SK-N-SH (cell line): Measurements from ENCODE around the gene EIF1B. TPM values are rescaled to one million over a fixed set of nuclear protein-coding genes. Genes with fewer than 3 reads are reported as not detected.

Source experiments
- CTCF ChIA-PET: fragments of 300-600, 350-600 bp; formaldehyde crosslinking; extraction: SDS; loops from one replicate; lab custom pipeline; 2021; lab: Yijun Ruan, JAX
- POLR2A ChIA-PET: fragments of 350-600 bp; sonication (Branson Sonifier 250); formaldehyde crosslinking; extraction: SDS; loops from one replicate; lab custom pipeline; 2020; ENCODE audit warnings: antibody characterized with exemption, inconsistent platforms; lab: Yijun Ruan, JAX
- DNase-seq: peaks from one replicate; pipeline ENCODE4 v3.0.0; 2012
- H2AFZ ChIP-seq: fragments of 200-600 bp; sonication (generic); 2 replicates; pipeline ENCODE4 v1.8.1; 2016; ENCODE audit warnings: antibody characterized with exemption, mild to moderate bottlenecking, low read depth
- H3F3A ChIP-seq: fragments of 200-600 bp; sonication (generic); replicated peaks from 2 replicates; pipeline ENCODE3; 2016; ENCODE audit warnings: antibody characterized with exemption, mild to moderate bottlenecking; ENCODE audit not compliant: insufficient read depth
- H3K27ac ChIP-seq, 2 experiments: fragments of 200-500 bp in 1 of 2; fragments of 200-600 bp in 1 of 2; sonication (Bioruptor generic) in 1 of 2; sonication (generic), shearing (Covaris generic) in 1 of 2; 2 replicates each; pipeline versions ENCODE4 v1.5.1 to v1.6.1; 2014 to 2016; ENCODE audit warnings: low read depth in 2 of 2, inconsistent platforms in 1 of 2, low read length in 1 of 2, mild to moderate bottlenecking in 1 of 2, mixed read lengths in 1 of 2
- H3K27me3 ChIP-seq: fragments of 200-600 bp; sonication (generic), shearing (Covaris generic); 2 replicates; pipeline ENCODE4 v1.6.1; 2016; ENCODE audit warnings: mixed run types; ENCODE audit not compliant: insufficient read depth
- H3K36me3 ChIP-seq, 2 experiments: fragments of 200-500 bp in 1 of 2; fragments of 200-600 bp in 1 of 2; sonication (Bioruptor generic) in 1 of 2; sonication (generic) in 1 of 2; replicated peaks in 1 of 2; 2 replicates each; pipeline versions ENCODE3 to v1.5.1; 2014 to 2016; ENCODE audit warnings: low read length in 1 of 2, mild to moderate bottlenecking in 1 of 2; ENCODE audit not compliant: insufficient read depth in 2 of 2, control insufficient read depth in 1 of 2
- H3K4me1 ChIP-seq, 2 experiments: fragments of 200-500 bp in 1 of 2; fragments of 200-600 bp in 1 of 2; sonication (Bioruptor generic) in 1 of 2; sonication (generic), shearing (Covaris generic) in 1 of 2; 2 replicates each; pipeline versions ENCODE4 v1.5.1 to v1.6.1; 2014 to 2016; ENCODE audit warnings: low read depth in 1 of 2, low read length in 1 of 2, mixed run types in 1 of 2; ENCODE audit not compliant: insufficient read depth in 2 of 2, control insufficient read depth in 1 of 2
- H3K4me2 ChIP-seq: fragments of 200-600 bp; sonication (generic), shearing (Covaris generic); 2 replicates; pipeline ENCODE4 v1.6.1; 2017; ENCODE audit warnings: mixed run types
- H3K4me3 ChIP-seq, 2 experiments: fragments of 200-500 bp in 1 of 2; fragments of 200-600 bp in 1 of 2; sonication (Bioruptor generic) in 1 of 2; sonication (generic), shearing (Covaris generic) in 1 of 2; 2 replicates each; pipeline versions ENCODE4 v1.5.1 to v1.8.1; 2014 to 2016; ENCODE audit warnings: low read depth in 2 of 2, inconsistent platforms in 1 of 2, low read length in 1 of 2, mild to moderate bottlenecking in 1 of 2, mixed read lengths in 1 of 2, moderate library complexity in 1 of 2
- H3K79me2 ChIP-seq: fragments of 200-600 bp; sonication (generic); 2 replicates; pipeline ENCODE4 v1.8.1; 2017; ENCODE audit warnings: mild to moderate bottlenecking; ENCODE audit not compliant: insufficient read depth
- H3K9ac ChIP-seq: fragments of 200-600 bp; sonication (generic); 2 replicates; pipeline ENCODE4 v1.6.1; 2017; ENCODE audit warnings: mixed run types
- H3K9me2 ChIP-seq: fragments of 200-600 bp; sonication (generic); 2 replicates; pipeline ENCODE4 v1.6.1; 2017; ENCODE audit warnings: mixed run types
- H3K9me3 ChIP-seq: fragments of 200-600 bp; sonication (generic); 2 replicates; pipeline ENCODE4 v1.6.1; 2017; ENCODE audit warnings: mixed run types, mild to moderate bottlenecking, moderate library complexity
- H4K20me1 ChIP-seq: fragments of 200-600 bp; sonication (generic); 2 replicates; pipeline ENCODE4 v1.6.1; 2017; ENCODE audit warnings: mild to moderate bottlenecking, mixed run types; ENCODE audit not compliant: insufficient read depth
- CHD2 ChIP-seq: fragments of 150-350 bp; IDR thresholded peaks from 2 replicates; pipeline ENCODE4 v1.6.1; 2018; ENCODE audit warnings: low read length; ENCODE audit not compliant: partially characterized antibody
- MEF2A ChIP-seq: IDR thresholded peaks from 2 replicates; pipeline ENCODE4 v1.4.0; 2012; ENCODE audit warnings: low read depth, borderline replicate concordance
- MXI1 ChIP-seq: IDR thresholded peaks from 2 replicates; pipeline ENCODE4 v1.6.1; 2012; ENCODE audit warnings: mild to moderate bottlenecking, low read depth, low read length, improper control_type of control experiment
- RXRA ChIP-seq: IDR thresholded peaks from 2 replicates; pipeline ENCODE4 v1.4.0; 2012; ENCODE audit warnings: low read depth, mild to moderate bottlenecking, borderline replicate concordance
- SIN3A ChIP-seq: IDR thresholded peaks from 2 replicates; pipeline ENCODE4 v1.6.1; 2012; ENCODE audit warnings: low read depth, mild to moderate bottlenecking, low read length, moderate library complexity, borderline replicate concordance
- SMC3 ChIP-seq: IDR thresholded peaks from 2 replicates; pipeline ENCODE4 v1.6.1; 2012; ENCODE audit warnings: low read depth, low read length, improper control_type of control experiment
- WGBS: methylation state at CpG from one replicate; pipeline ENCODE4 v1.1.6; 2017; ENCODE audit warnings: low lambda C conversion rate; 5-methylcytosine and 5-hydroxymethylcytosine counted together
- polyA plus RNA-seq, 3 experiments: library from polyadenylated mRNA; depleted of rRNA; stranded (reverse); fragments of >200 nt; gene quantifications; 2 replicates each; pipeline ENCODE4 v1.2.3, GENCODE V29; 2012
- TF ChIP-seq, protein P1 (sequence below): fragments of 200-600 bp; sonication (generic); IDR thresholded peaks from 2 replicates; pipeline ENCODE4 v1.6.1; 2017; ENCODE audit warnings: antibody characterized with exemption, mild to moderate bottlenecking, moderate library complexity

EIF1B gene
- polyA plus RNA-seq, 1 of the 3 experiments (the other 2 are of a cell fraction), result 22.9 TPM

GRCh38 chr3:40306336-40306735 lies 3.2 kb upstream of the EIF1B start:
- Histone ChIP-seq H3K9me2 (no peaks in the 10 kb centered on the region), H3K79me2 (peaks cover 17% of the 10 kb centered on the region), H3K4me1 (peaks cover 0 to 2% of the 10 kb centered on the region in 2 experiments; a peak in 3 of 4 replicates), H2AFZ (no peak overlapping the region), H3K27ac (no peak overlapping the region), H3K9me3 (no peaks in the 10 kb centered on the region), H4K20me1 (0 out of 2 replicates have a peak, but pooled peaks cover 1% of the 10 kb centered on the region), H3K27me3 (no peaks in the 10 kb centered on the region), H3K4me3 (no peak overlapping the region), H3K4me2 (no peak overlapping the region), H3K9ac (no peak overlapping the region), H3F3A (no peaks in the 10 kb centered on the region), H3K36me3 (peaks cover 3% of the 10 kb centered on the region in 2 experiments)
- WGBS, result 76% methylated on average over 3 of the region's 3 CpGs
- TF ChIP-seq SMC3 (no peak), MXI1 (no peak)
- POLR2A ChIA-PET, result no interaction called here
- no peak for DNase-seq
- CTCF ChIA-PET, result interaction anchor here (1.1 to 13.0 kb wide), 3 partner anchors 11 to 115 kb away, joined by 4 to 289 read pairs (median 7); no protein-coding TSS in a partner anchor

- Histone ChIP-seq H3K27ac (no peak overlapping the region), H3K79me2 (peaks cover 21% of the 10 kb centered on the region), H3K4me1 (peaks cover 0 to 9% of the 10 kb centered on the region in 2 experiments; a peak in 3 of 4 replicates), H2AFZ (no peak overlapping the region), H4K20me1 (0 out of 2 replicates have a peak, but pooled peaks cover 3% of the 10 kb centered on the region), H3K4me2 (no peak overlapping the region), H3K4me3 (no peak overlapping the region), H3K27me3 (no peaks in the 10 kb centered on the region), H3K9me2 (no peaks in the 10 kb centered on the region), H3K36me3 (peaks cover 11 to 12% of the 10 kb centered on the region in 2 experiments), H3K9me3 (no peaks in the 10 kb centered on the region), H3F3A (no peaks in the 10 kb centered on the region), H3K9ac (no peak overlapping the region)
- TF ChIP-seq SIN3A, result no peak
- TF ChIP-seq MEF2A, result no peak
- no peak for TF ChIP-seq CHD2
- TF ChIP-seq, protein P1, sequence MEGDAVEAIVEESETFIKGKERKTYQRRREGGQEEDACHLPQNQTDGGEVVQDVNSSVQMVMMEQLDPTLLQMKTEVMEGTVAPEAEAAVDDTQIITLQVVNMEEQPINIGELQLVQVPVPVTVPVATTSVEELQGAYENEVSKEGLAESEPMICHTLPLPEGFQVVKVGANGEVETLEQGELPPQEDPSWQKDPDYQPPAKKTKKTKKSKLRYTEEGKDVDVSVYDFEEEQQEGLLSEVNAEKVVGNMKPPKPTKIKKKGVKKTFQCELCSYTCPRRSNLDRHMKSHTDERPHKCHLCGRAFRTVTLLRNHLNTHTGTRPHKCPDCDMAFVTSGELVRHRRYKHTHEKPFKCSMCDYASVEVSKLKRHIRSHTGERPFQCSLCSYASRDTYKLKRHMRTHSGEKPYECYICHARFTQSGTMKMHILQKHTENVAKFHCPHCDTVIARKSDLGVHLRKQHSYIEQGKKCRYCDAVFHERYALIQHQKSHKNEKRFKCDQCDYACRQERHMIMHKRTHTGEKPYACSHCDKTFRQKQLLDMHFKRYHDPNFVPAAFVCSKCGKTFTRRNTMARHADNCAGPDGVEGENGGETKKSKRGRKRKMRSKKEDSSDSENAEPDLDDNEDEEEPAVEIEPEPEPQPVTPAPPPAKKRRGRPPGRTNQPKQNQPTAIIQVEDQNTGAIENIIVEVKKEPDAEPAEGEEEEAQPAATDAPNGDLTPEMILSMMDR, result no peak
- TF ChIP-seq RXRA, result no peak
- WGBS, result 33% methylated on average over 1 of the region's 1 CpG
- ChIA-PET CTCF (interaction anchor here (1.7 to 13.0 kb wide), 2 partner anchors 10 to 116 kb away, joined by 7 to 289 read pairs; no protein-coding TSS in a partner anchor), POLR2A (no interaction called here)
- no peak for DNase-seq
Measured at GRCh38 chr3:40307176-40307575, 2.3 kb upstream of the EIF1B start.
